ENCODE results near the gene DBP. TPM values are rescaled to one million over a fixed set of nuclear protein-coding genes. Genes with fewer than 3 reads are reported as not detected.

Gene DBP
- total and polyA plus RNA-seq, 2 experiments from 2014 or later: 5.7 to 6.3 TPM

Other genes with a start within 250 kb of the DBP start
- 171 and 184 TPM in 2 replicates for gene KDELR1, start 245.8 kb downstream of the DBP start, total RNA-seq (2014; rRNA removed; shearing (Covaris generic))
- gene KDELR1, start 245.8 kb downstream of the DBP start, polyA plus RNA-seq (2016; fragmentation: Nextera tagmentation; extraction: Ambion mirVana): 176 and 177 TPM in 2 replicates
- 16.5 and 20.0 TPM in 2 replicates for gene GRIN2D, start 243.7 kb downstream of the DBP start, total RNA-seq (2014; rRNA removed; shearing (Covaris generic))
- 4.4 and 6.0 TPM in 2 replicates for gene GRIN2D, start 243.7 kb downstream of the DBP start, polyA plus RNA-seq (2016; fragmentation: Nextera tagmentation; extraction: Ambion mirVana)
- gene GRWD1, start 191.4 kb downstream of the DBP start, total RNA-seq (2014; rRNA removed; shearing (Covaris generic)): 58.0 and 64.6 TPM in 2 replicates
- gene GRWD1, start 191.4 kb downstream of the DBP start, polyA plus RNA-seq (2016; fragmentation: Nextera tagmentation; extraction: Ambion mirVana): 23.2 and 25.8 TPM in 2 replicates
- gene KCNJ14, start 181.8 kb downstream of the DBP start, total RNA-seq (2014; rRNA removed; shearing (Covaris generic)): 0.94 and 1.2 TPM in 2 replicates
- 0.73 and 0.81 TPM in 2 replicates for gene KCNJ14, start 181.8 kb downstream of the DBP start, polyA plus RNA-seq (2016; fragmentation: Nextera tagmentation; extraction: Ambion mirVana)
- gene CYTH2, start 168.0 kb downstream of the DBP start, total RNA-seq (2014; rRNA removed; shearing (Covaris generic)): 42.6 and 60.4 TPM in 2 replicates
- gene CYTH2, start 168.0 kb downstream of the DBP start, polyA plus RNA-seq (2016; fragmentation: Nextera tagmentation; extraction: Ambion mirVana): 38.8 and 41.1 TPM in 2 replicates
- 5.7 and 11.8 TPM in 2 replicates for gene LMTK3, start 125.5 kb downstream of the DBP start, total RNA-seq (2014; rRNA removed; shearing (Covaris generic))
- gene LMTK3, start 125.5 kb downstream of the DBP start, polyA plus RNA-seq (2016; fragmentation: Nextera tagmentation; extraction: Ambion mirVana): 1.6 and 2.0 TPM in 2 replicates
- gene SULT2B1, start 85.2 kb downstream of the DBP start, total RNA-seq (2014; rRNA removed; shearing (Covaris generic)): 1.3 TPM in 1 of 2 replicates, not detected in the other
- 2.3 and 2.5 TPM in 2 replicates for gene SULT2B1, start 85.2 kb downstream of the DBP start, polyA plus RNA-seq (2016; fragmentation: Nextera tagmentation; extraction: Ambion mirVana)
- not detected in 2 replicates for gene SPACA4, start 30.6 kb downstream of the DBP start, total RNA-seq (2014; rRNA removed; shearing (Covaris generic))
- gene SPACA4, start 30.6 kb downstream of the DBP start, polyA plus RNA-seq (2016; fragmentation: Nextera tagmentation; extraction: Ambion mirVana): not detected in 2 replicates
- 2.3 and 4.5 TPM in 2 replicates for gene FAM83E, start 22.3 kb downstream of the DBP start, total RNA-seq (2014; rRNA removed; shearing (Covaris generic))
- 0.90 and 1.0 TPM in 2 replicates for gene FAM83E, start 22.3 kb downstream of the DBP start, polyA plus RNA-seq (2016; fragmentation: Nextera tagmentation; extraction: Ambion mirVana)
- gene RPL18, start 18.2 kb downstream of the DBP start, total RNA-seq (2014; rRNA removed; shearing (Covaris generic)): 1,660 and 1,898 TPM in 2 replicates
- gene RPL18, start 18.2 kb downstream of the DBP start, polyA plus RNA-seq (2016; fragmentation: Nextera tagmentation; extraction: Ambion mirVana): 2,011 and 2,172 TPM in 2 replicates
- gene SPHK2, start 17.9 kb downstream of the DBP start, total RNA-seq (2014; rRNA removed; shearing (Covaris generic)): 39.8 and 50.3 TPM in 2 replicates
- 18.3 TPM in 2 replicates for gene SPHK2, start 17.9 kb downstream of the DBP start, polyA plus RNA-seq (2016; fragmentation: Nextera tagmentation; extraction: Ambion mirVana)
- gene CA11, start 8.8 kb upstream of the DBP start, total RNA-seq (2014; rRNA removed; shearing (Covaris generic)): 8.8 and 9.8 TPM in 2 replicates
- 29.7 and 38.8 TPM in 2 replicates for gene CA11, start 8.8 kb upstream of the DBP start, polyA plus RNA-seq (2016; fragmentation: Nextera tagmentation; extraction: Ambion mirVana)
- gene NTN5, start 35.6 kb upstream of the DBP start, total RNA-seq (2014; rRNA removed; shearing (Covaris generic)): 0.82 and 0.94 TPM in 2 replicates
- 0.38 and 0.52 TPM in 2 replicates for gene NTN5, start 35.6 kb upstream of the DBP start, polyA plus RNA-seq (2016; fragmentation: Nextera tagmentation; extraction: Ambion mirVana)
- gene FUT2, start 58.6 kb upstream of the DBP start, total RNA-seq (2014; rRNA removed; shearing (Covaris generic)): 2.2 and 5.6 TPM in 2 replicates
- 4.8 and 5.0 TPM in 2 replicates for gene FUT2, start 58.6 kb upstream of the DBP start, polyA plus RNA-seq (2016; fragmentation: Nextera tagmentation; extraction: Ambion mirVana)
- 0.39 and 1.9 TPM in 2 replicates for gene MAMSTR, start 82.3 kb upstream of the DBP start, total RNA-seq (2014; rRNA removed; shearing (Covaris generic))
- 2.0 and 2.5 TPM in 2 replicates for gene MAMSTR, start 82.3 kb upstream of the DBP start, polyA plus RNA-seq (2016; fragmentation: Nextera tagmentation; extraction: Ambion mirVana)
- gene RASIP1, start 103.2 kb upstream of the DBP start, total RNA-seq (2014; rRNA removed; shearing (Covaris generic)): 14.8 and 18.0 TPM in 2 replicates
- 9.2 and 11.2 TPM in 2 replicates for gene RASIP1, start 103.2 kb upstream of the DBP start, polyA plus RNA-seq (2016; fragmentation: Nextera tagmentation; extraction: Ambion mirVana)
- 1.7 and 3.5 TPM in 2 replicates for gene IZUMO1, start 109.5 kb upstream of the DBP start, total RNA-seq (2014; rRNA removed; shearing (Covaris generic))
- 1.2 and 1.3 TPM in 2 replicates for gene IZUMO1, start 109.5 kb upstream of the DBP start, polyA plus RNA-seq (2016; fragmentation: Nextera tagmentation; extraction: Ambion mirVana)
- 20.3 and 20.8 TPM in 2 replicates for gene FUT1, start 115.3 kb upstream of the DBP start, total RNA-seq (2014; rRNA removed; shearing (Covaris generic))
- 4.4 and 4.7 TPM in 2 replicates for gene FUT1, start 115.3 kb upstream of the DBP start, polyA plus RNA-seq (2016; fragmentation: Nextera tagmentation; extraction: Ambion mirVana)
- 1.3 TPM in 1 of 2 replicates, not detected in the other for gene FGF21, start 118.1 kb upstream of the DBP start, total RNA-seq (2014; rRNA removed; shearing (Covaris generic))
- gene FGF21, start 118.1 kb upstream of the DBP start, polyA plus RNA-seq (2016; fragmentation: Nextera tagmentation; extraction: Ambion mirVana): 0.78 and 1.1 TPM in 2 replicates
- 30.6 and 53.5 TPM in 2 replicates for gene BCAT2, start 173.7 kb upstream of the DBP start, total RNA-seq (2014; rRNA removed; shearing (Covaris generic))
- 30.4 and 35.8 TPM in 2 replicates for gene BCAT2, start 173.7 kb upstream of the DBP start, polyA plus RNA-seq (2016; fragmentation: Nextera tagmentation; extraction: Ambion mirVana)
- 5.0 and 8.4 TPM in 2 replicates for gene HSD17B14, start 199.1 kb upstream of the DBP start, total RNA-seq (2014; rRNA removed; shearing (Covaris generic))
- gene HSD17B14, start 199.1 kb upstream of the DBP start, polyA plus RNA-seq (2016; fragmentation: Nextera tagmentation; extraction: Ambion mirVana): 11.6 and 11.7 TPM in 2 replicates
- gene PLEKHA4, start 231.2 kb upstream of the DBP start, total RNA-seq (2014; rRNA removed; shearing (Covaris generic)): 12.3 and 15.1 TPM in 2 replicates
- 10.9 and 12.2 TPM in 2 replicates for gene PLEKHA4, start 231.2 kb upstream of the DBP start, polyA plus RNA-seq (2016; fragmentation: Nextera tagmentation; extraction: Ambion mirVana)
- gene PPP1R15A, start 235.0 kb upstream of the DBP start, total RNA-seq (2014; rRNA removed; shearing (Covaris generic)): 14.5 and 15.8 TPM in 2 replicates
- gene PPP1R15A, start 235.0 kb upstream of the DBP start, polyA plus RNA-seq (2016; fragmentation: Nextera tagmentation; extraction: Ambion mirVana): 14.0 and 14.4 TPM in 2 replicates

Measured in GM23338 (cell line).